Tibial nerve (tissue), 4 donors: ENCODE measurements around the gene PDXP. TPM values are rescaled to one million over a fixed set of nuclear protein-coding genes. Genes with fewer than 3 reads are reported as not detected.

Experiments
- DNase-seq, 2 donors: peaks; one replicate each; pipeline ENCODE4 v3.0.0-alpha.2; 2019; ENCODE audit warnings: low spot score in 2 of 2
- H3K27ac ChIP-seq, 4 donors: fragments of 200-600 bp; sonication (generic) in 3 of 4; one replicate each; pipeline ENCODE4 v1.5.1; 2017 to 2019; ENCODE audit warnings: mild to moderate bottlenecking in 1 of 4
- H3K27me3 ChIP-seq, 2 donors: fragments of 200-600 bp; sonication (generic) in 1 of 2; one replicate each; pipeline versions ENCODE4 v1.5.1 to v1.6.0; 2017 to 2019
- H3K36me3 ChIP-seq, 3 donors: fragments of 200-600 bp; sonication (generic); one replicate each; pipeline ENCODE4 v1.5.1; 2018 to 2019
- H3K4me1 ChIP-seq, 4 donors: fragments of 200-600 bp; sonication (generic) in 3 of 4; one replicate each; pipeline ENCODE4 v1.5.1; 2017 to 2019
- H3K4me3 ChIP-seq, 4 donors: fragments of 200-600 bp; sonication (generic) in 3 of 4; one replicate each; pipeline ENCODE4 v1.5.1; 2017 to 2019; ENCODE audit warnings: mild to moderate bottlenecking in 1 of 4, moderate library complexity in 1 of 4
- H3K9me3 ChIP-seq, 4 donors: fragments of 200-600 bp; sonication (generic) in 3 of 4; one replicate each; pipeline ENCODE4 v1.5.1; 2017 to 2019
- CTCF ChIP-seq, 5 experiments: fragments of 200-600 bp in 3 of 5; fragments of 450-650 bp in 2 of 5; sonication (generic) in 3 of 5; IDR thresholded peaks; one replicate each; pipeline ENCODE4 v1.5.1; 2016 to 2019; ENCODE audit warnings: antibody characterized with exemption in 5 of 5, mild to moderate bottlenecking in 3 of 5, moderate library complexity in 2 of 5
- EP300 ChIP-seq, 2 donors: sonication (generic); formaldehyde crosslinking; IDR thresholded peaks; one replicate each; pipeline ENCODE4 v1.6.1; 2017; ENCODE audit warnings: antibody characterized with exemption in 2 of 2, mild to moderate bottlenecking in 1 of 2
- POLR2A ChIP-seq, 2 donors: fragments of 450-650 bp; IDR thresholded peaks; one replicate each; pipeline ENCODE4 v1.6.1; 2017; ENCODE audit warnings: antibody characterized with exemption in 2 of 2, mild to moderate bottlenecking in 2 of 2, moderate library complexity in 2 of 2
- WGBS, 2 donors: methylation state at CpG; one replicate each; pipeline ENCODE4 v1.1.5; 2018; 5-methylcytosine and 5-hydroxymethylcytosine counted together
- total RNA-seq, 4 donors: library from RNA; depleted of rRNA; stranded (reverse); fragments of >200 nt; gene quantifications; one replicate each; pipeline ENCODE4 v1.1.0, GENCODE V29; 2016

Gene PDXP
- total RNA-seq, 4 donors from 2014 or later: 14.7 to 19.7 (median 16.2) TPM

GRCh38 chr22:37633089-37633624 is 25.4 kb upstream of the PDXP start:
- TF ChIP-seq EP300 (IDR thresholded peaks at IDR 0.05) (no peak), CTCF (IDR thresholded peaks at IDR 0.05) (no peak), POLR2A (IDR thresholded peaks at IDR 0.05) (no peak)
- H3K27ac ChIP-seq: peak overlapping the region; percentile 21 to 96 (median 79)
- H3K9me3 ChIP-seq: no peaks in the 10 kb centered on the region
- WGBS, 2 donors: 25% methylated on average over 10 to 11 of the region's 11 CpGs
- H3K4me1 ChIP-seq: peaks cover 0 to 46% (median 42%) of the 10 kb centered on the region in 4 donors
- DNase-seq: no peak
- H3K36me3 ChIP-seq: peaks cover 0 to 45% (median 0%) of the 10 kb centered on the region in 3 donors
- peak overlapping the region in 2 of 4 donors; percentile 14 to 35 for H3K4me3 ChIP-seq
- no peaks in the 10 kb centered on the region for H3K27me3 ChIP-seq

- 4 to 7% methylated on average over 10 to 23 of the region's 24 CpGs for WGBS, 2 donors
- H3K4me3 ChIP-seq: peak overlapping the region in 3 of 4 donors; percentile 14 to 35 (median 33)
- TF ChIP-seq POLR2A (IDR thresholded peaks at IDR 0.05) (peak in 1 of 2 donors; percentile 9), EP300 (IDR thresholded peaks at IDR 0.05) (peak in 1 of 2 donors; percentile 29), CTCF (IDR thresholded peaks at IDR 0.05) (peak in 4 of 5 experiments; percentile 18 to 43 (median 34))
- H3K9me3 ChIP-seq: no peaks in the 10 kb centered on the region
- H3K36me3 ChIP-seq: peaks cover 0 to 38% (median 0%) of the 10 kb centered on the region in 3 donors
- no peaks in the 10 kb centered on the region for H3K27me3 ChIP-seq
- peaks cover 0 to 52% (median 49%) of the 10 kb centered on the region in 4 donors for H3K4me1 ChIP-seq
- H3K27ac ChIP-seq: peak overlapping the region; percentile 21 to 96 (median 79)
- peak; percentile 71 to 74 for DNase-seq
Measured at GRCh38 chr22:37633625-37634416, 24.7 kb upstream of the PDXP start.

GRCh38 chr22:37634417-37634924 is 24.1 kb upstream of the PDXP start:
- peaks cover 0 to 58% (median 54%) of the 10 kb centered on the region in 4 donors for H3K4me1 ChIP-seq
- TF ChIP-seq EP300 (IDR thresholded peaks at IDR 0.05): no peak
- TF ChIP-seq POLR2A (IDR thresholded peaks at IDR 0.05): no peak
- peak in 1 of 5 experiments; percentile 10 for TF ChIP-seq CTCF (IDR thresholded peaks at IDR 0.05)
- no peak for DNase-seq
- WGBS, 2 donors: 27 to 32% methylated on average over 7 to 8 of the region's 8 CpGs
- peak overlapping the region in 2 of 4 donors; percentile 33 to 35 for H3K4me3 ChIP-seq
- no peaks in the 10 kb centered on the region for H3K27me3 ChIP-seq
- peak overlapping the region; percentile 21 to 96 (median 79) for H3K27ac ChIP-seq
- H3K36me3 ChIP-seq: peaks cover 0 to 32% (median 0%) of the 10 kb centered on the region in 3 donors
- no peaks in the 10 kb centered on the region for H3K9me3 ChIP-seq

- Histone ChIP-seq H3K4me1 (peaks cover 0 to 65% (median 59%) of the 10 kb centered on the region in 4 donors), H3K36me3 (peaks cover 0 to 25% (median 0%) of the 10 kb centered on the region in 3 donors), H3K27ac (peak overlapping the region in 3 of 4 donors; percentile 77 to 96 (median 81)), H3K9me3 (no peaks in the 10 kb centered on the region), H3K27me3 (no peaks in the 10 kb centered on the region), H3K4me3 (no peak overlapping the region)
- DNase-seq: no peak
- TF ChIP-seq CTCF (IDR thresholded peaks at IDR 0.05): no peak
- TF ChIP-seq POLR2A (IDR thresholded peaks at IDR 0.05): no peak
- WGBS, 2 donors: 73 to 86% methylated on average over 6 to 7 of the region's 7 CpGs
Measured at GRCh38 chr22:37635157-37635556, 23.4 kb upstream of the PDXP start.
